Measurements from ENCODE around the gene CAPS2.
A peak's percentile ranks its signal among the peaks of the same experiment; 100 is the strongest.

CAPS2 gene

GRCh38 chr12:75257510-75257909 lies 72.6 kb downstream of the CAPS2 start:
- peak overlapping the region in 1 of 2 experiments; percentile 73 for H3K4me3 ChIP-seq (ENCODE audit: insufficient read depth in 1 of 2, low read depth in 1 of 2, low read length in 2 of 2)
- H3K79me1 ChIP-seq (replicated peaks; ENCODE audit: low read length, poor library complexity, severe bottlenecking): no peaks in the 10 kb centered on the region
- no peak overlapping the region for H2BK120ac ChIP-seq (ENCODE audit: low read depth, low read length)
- H3K9ac ChIP-seq (ENCODE audit: low read length): peak overlapping the region; percentile 31
- no peak overlapping the region for H3K18ac ChIP-seq (ENCODE audit: low read depth in 1 of 2, low read length in 2 of 2)
- WGBS: 94% methylated on average over 2 of the region's 2 CpGs
- H3K4me2 ChIP-seq (ENCODE audit: low read length, poor library complexity, severe bottlenecking): no peak overlapping the region
- no peak overlapping the region for H3K27ac ChIP-seq (ENCODE audit: low read length, poor library complexity, severe bottlenecking)
- H2BK5ac ChIP-seq (ENCODE audit: low read depth, low read length, poor library complexity, severe bottlenecking): no peak overlapping the region
- no peaks in the 10 kb centered on the region for H3K27me3 ChIP-seq (ENCODE audit: control insufficient read depth in 1 of 2, insufficient read depth in 1 of 2, low read length in 2 of 2)
- H3K23ac ChIP-seq (ENCODE audit: low read length in 2 of 2): no peak overlapping the region
- H3K9me3 ChIP-seq (ENCODE audit: control insufficient read depth, low read length): no peaks in the 10 kb centered on the region
- H2AFZ ChIP-seq (ENCODE audit: low read depth, low read length): no peak overlapping the region
- H3K36me3 ChIP-seq (ENCODE audit: control insufficient read depth in 1 of 2, insufficient read depth in 2 of 2, low read depth in 1 of 2, low read length in 2 of 2): no peaks in the 10 kb centered on the region
- H2BK12ac ChIP-seq (ENCODE audit: low read length in 2 of 2): no peak overlapping the region
- no peak overlapping the region for H4K8ac ChIP-seq (ENCODE audit: low read length)
- no peak for DNase-seq
- no peak overlapping the region for H2AK5ac ChIP-seq (ENCODE audit: low read length, severe bottlenecking)
- no peak overlapping the region for H3K4ac ChIP-seq (ENCODE audit: low read depth in 1 of 2, low read length in 2 of 2)
- no peaks in the 10 kb centered on the region for H3K4me1 ChIP-seq (ENCODE audit: control insufficient read depth, insufficient read depth, low read depth, low read length)
- H3K14ac ChIP-seq (ENCODE audit: low read length in 2 of 2): no peak overlapping the region
- no peak overlapping the region for H2BK15ac ChIP-seq (ENCODE audit: low read depth, poor library complexity, severe bottlenecking)
- H4K91ac ChIP-seq (ENCODE audit: low read length): no peak overlapping the region

DNA sequence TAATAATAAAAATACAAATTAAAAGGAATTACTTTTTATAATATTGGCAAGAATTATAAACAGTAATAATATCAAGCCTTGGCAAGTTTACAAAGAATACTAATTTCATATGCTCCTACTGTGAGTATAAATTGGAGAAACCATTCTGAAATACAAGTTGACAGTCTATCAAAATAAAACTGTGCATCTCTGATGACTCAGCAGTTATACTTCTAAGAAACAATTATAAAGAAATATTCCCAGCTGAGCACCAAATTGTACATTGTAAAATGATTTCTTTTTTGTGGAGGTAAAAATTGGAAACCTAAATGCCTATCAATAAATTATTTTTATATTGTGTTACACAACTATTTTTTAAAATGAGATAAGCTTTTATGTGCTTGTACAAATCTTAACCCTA lies 85.0 kb downstream of the CAPS2 start:
- no peak for DNase-seq
- Histone ChIP-seq H3K4me3 (ENCODE audit: insufficient read depth in 1 of 2, low read depth in 1 of 2, low read length in 2 of 2) (no peak overlapping the region), H3K9me3 (ENCODE audit: control insufficient read depth, low read length) (peaks cover 16% of the 10 kb centered on the region), H2BK120ac (ENCODE audit: low read depth, low read length) (no peak overlapping the region), H3K27ac (ENCODE audit: low read length, poor library complexity, severe bottlenecking) (no peak overlapping the region), H3K23ac (ENCODE audit: low read length in 2 of 2) (no peak overlapping the region), H3K14ac (ENCODE audit: low read length in 2 of 2) (no peak overlapping the region), H3K4me1 (ENCODE audit: control insufficient read depth, insufficient read depth, low read depth, low read length) (no peaks in the 10 kb centered on the region), H2BK15ac (ENCODE audit: low read depth, poor library complexity, severe bottlenecking) (no peak overlapping the region), H2BK12ac (ENCODE audit: low read length in 2 of 2) (no peak overlapping the region), H2BK5ac (ENCODE audit: low read depth, low read length, poor library complexity, severe bottlenecking) (no peak overlapping the region), H3K36me3 (ENCODE audit: control insufficient read depth in 1 of 2, insufficient read depth in 2 of 2, low read depth in 1 of 2, low read length in 2 of 2) (no peaks in the 10 kb centered on the region), H3K4me2 (ENCODE audit: low read length, poor library complexity, severe bottlenecking) (no peak overlapping the region), H2AFZ (ENCODE audit: low read depth, low read length) (no peak overlapping the region), H3K79me1 (replicated peaks; ENCODE audit: low read length, poor library complexity, severe bottlenecking) (no peaks in the 10 kb centered on the region), H3K9ac (ENCODE audit: low read length) (no peak overlapping the region), H3K27me3 (ENCODE audit: control insufficient read depth in 1 of 2, insufficient read depth in 1 of 2, low read length in 2 of 2) (no peaks in the 10 kb centered on the region), H3K4ac (ENCODE audit: low read depth in 1 of 2, low read length in 2 of 2) (no peak overlapping the region), H2AK5ac (ENCODE audit: low read length, severe bottlenecking) (no peak overlapping the region), H3K18ac (ENCODE audit: low read depth in 1 of 2, low read length in 2 of 2) (no peak overlapping the region), H4K91ac (ENCODE audit: low read length) (no peak overlapping the region), H4K8ac (ENCODE audit: low read length) (no peak overlapping the region)

GRCh38 chr12:75239987-75240386 lies 90.1 kb downstream of the CAPS2 start:
- H2BK5ac ChIP-seq (ENCODE audit: low read depth, low read length, poor library complexity, severe bottlenecking): no peak overlapping the region
- no peak overlapping the region for H2BK12ac ChIP-seq (ENCODE audit: low read length in 2 of 2)
- no peak overlapping the region for H2AFZ ChIP-seq (ENCODE audit: low read depth, low read length)
- no peaks in the 10 kb centered on the region for H3K79me1 ChIP-seq (replicated peaks; ENCODE audit: low read length, poor library complexity, severe bottlenecking)
- H4K91ac ChIP-seq (ENCODE audit: low read length): no peak overlapping the region
- H3K27me3 ChIP-seq (ENCODE audit: control insufficient read depth in 1 of 2, insufficient read depth in 1 of 2, low read length in 2 of 2): no peaks in the 10 kb centered on the region
- no peaks in the 10 kb centered on the region for H3K36me3 ChIP-seq (ENCODE audit: control insufficient read depth in 1 of 2, insufficient read depth in 2 of 2, low read depth in 1 of 2, low read length in 2 of 2)
- no peak overlapping the region for H3K27ac ChIP-seq (ENCODE audit: low read length, poor library complexity, severe bottlenecking)
- no peak overlapping the region for H3K9ac ChIP-seq (ENCODE audit: low read length)
- no peak overlapping the region for H3K14ac ChIP-seq (ENCODE audit: low read length in 2 of 2)
- DNase-seq: no peak
- no peak overlapping the region for H2AK5ac ChIP-seq (ENCODE audit: low read length, severe bottlenecking)
- H3K23ac ChIP-seq (ENCODE audit: low read length in 2 of 2): no peak overlapping the region
- H3K4ac ChIP-seq (ENCODE audit: low read depth in 1 of 2, low read length in 2 of 2): no peak overlapping the region
- no peak overlapping the region for H2BK15ac ChIP-seq (ENCODE audit: low read depth, poor library complexity, severe bottlenecking)
- H3K4me3 ChIP-seq (ENCODE audit: insufficient read depth in 1 of 2, low read depth in 1 of 2, low read length in 2 of 2): no peak overlapping the region
- no peak overlapping the region for H3K4me2 ChIP-seq (ENCODE audit: low read length, poor library complexity, severe bottlenecking)
- H2BK120ac ChIP-seq (ENCODE audit: low read depth, low read length): no peak overlapping the region
- peaks cover 27% of the 10 kb centered on the region for H3K9me3 ChIP-seq (ENCODE audit: control insufficient read depth, low read length)
- H3K18ac ChIP-seq (ENCODE audit: low read depth in 1 of 2, low read length in 2 of 2): no peak overlapping the region
- H3K4me1 ChIP-seq (ENCODE audit: control insufficient read depth, insufficient read depth, low read depth, low read length): no peaks in the 10 kb centered on the region
- no peak overlapping the region for H4K8ac ChIP-seq (ENCODE audit: low read length)

GRCh38 chr12:75236206-75236605 lies 93.9 kb downstream of the CAPS2 start:
- Histone ChIP-seq H2AFZ (ENCODE audit: low read depth, low read length) (no peak overlapping the region), H3K18ac (ENCODE audit: low read depth in 1 of 2, low read length in 2 of 2) (no peak overlapping the region), H3K9me3 (ENCODE audit: control insufficient read depth, low read length) (peaks cover 20% of the 10 kb centered on the region), H3K14ac (ENCODE audit: low read length in 2 of 2) (no peak overlapping the region), H2BK12ac (ENCODE audit: low read length in 2 of 2) (no peak overlapping the region), H2AK5ac (ENCODE audit: low read length, severe bottlenecking) (no peak overlapping the region), H3K9ac (ENCODE audit: low read length) (no peak overlapping the region), H2BK5ac (ENCODE audit: low read depth, low read length, poor library complexity, severe bottlenecking) (no peak overlapping the region), H3K23ac (ENCODE audit: low read length in 2 of 2) (no peak overlapping the region), H3K79me1 (replicated peaks; ENCODE audit: low read length, poor library complexity, severe bottlenecking) (no peaks in the 10 kb centered on the region), H3K4me1 (ENCODE audit: control insufficient read depth, insufficient read depth, low read depth, low read length) (no peaks in the 10 kb centered on the region), H3K4me3 (ENCODE audit: insufficient read depth in 1 of 2, low read depth in 1 of 2, low read length in 2 of 2) (no peak overlapping the region), H3K4ac (ENCODE audit: low read depth in 1 of 2, low read length in 2 of 2) (no peak overlapping the region), H3K27ac (ENCODE audit: low read length, poor library complexity, severe bottlenecking) (no peak overlapping the region), H4K8ac (ENCODE audit: low read length) (no peak overlapping the region), H3K27me3 (ENCODE audit: control insufficient read depth in 1 of 2, insufficient read depth in 1 of 2, low read length in 2 of 2) (no peaks in the 10 kb centered on the region), H3K36me3 (ENCODE audit: control insufficient read depth in 1 of 2, insufficient read depth in 2 of 2, low read depth in 1 of 2, low read length in 2 of 2) (no peaks in the 10 kb centered on the region), H2BK15ac (ENCODE audit: low read depth, poor library complexity, severe bottlenecking) (no peak overlapping the region), H4K91ac (ENCODE audit: low read length) (no peak overlapping the region), H3K4me2 (ENCODE audit: low read length, poor library complexity, severe bottlenecking) (no peak overlapping the region), H2BK120ac (ENCODE audit: low read depth, low read length) (no peak overlapping the region)
- 81% methylated on average over 1 of the region's 1 CpG for WGBS
- no peak for DNase-seq

All from mesenchymal stem cell (in vitro differentiated cells and primary cell).